Hepatocyte (in vitro differentiated cells): ENCODE measurements around the gene GFER. TPM values are rescaled to one million over a fixed set of nuclear protein-coding genes. Genes with fewer than 3 reads are reported as not detected.

Experiments
- DNase-seq: peaks from one replicate; pipeline ENCODE4 v3.0.0-alpha.2; 2016; ENCODE audit warnings: low spot score
- H2AFZ ChIP-seq: fragments of 200-600 bp; sonication (generic); 2 replicates; pipeline ENCODE4 v1.6.0; 2016; ENCODE audit warnings: antibody characterized with exemption, mild to moderate bottlenecking
- H3K27ac ChIP-seq: fragments of 200-600 bp; sonication (generic); 2 replicates; pipeline ENCODE4 v1.5.1; 2016; ENCODE audit warnings: mild to moderate bottlenecking
- H3K27me3 ChIP-seq: fragments of 200-600 bp; sonication (generic); 2 replicates; pipeline ENCODE4 v1.6.1; 2016
- H3K36me3 ChIP-seq: fragments of 200-600 bp; sonication (generic); replicated peaks from 2 replicates; pipeline ENCODE4 v1.5.1; 2016; ENCODE audit warnings: low read depth; ENCODE audit not compliant: insufficient read depth
- H3K4me1 ChIP-seq: fragments of 200-600 bp; sonication (generic); 2 replicates; pipeline ENCODE4 v1.5.1; 2016; ENCODE audit warnings: mild to moderate bottlenecking, moderate library complexity; ENCODE audit not compliant: insufficient read depth
- H3K4me2 ChIP-seq: fragments of 200-600 bp; sonication (generic); 2 replicates; pipeline ENCODE4 v1.6.0; 2016
- H3K4me3 ChIP-seq: fragments of 200-600 bp; sonication (generic); 2 replicates; pipeline ENCODE4 v1.5.1; 2016; ENCODE audit warnings: mild to moderate bottlenecking
- H3K79me2 ChIP-seq: fragments of 200-600 bp; sonication (generic); 2 replicates; pipeline ENCODE4 v1.6.0; 2017; ENCODE audit warnings: mild to moderate bottlenecking
- H3K9me2 ChIP-seq: fragments of 200-600 bp; sonication (generic); replicated peaks from 2 replicates; pipeline ENCODE4 v1.6.0; 2017; ENCODE audit warnings: mild to moderate bottlenecking; ENCODE audit not compliant: insufficient read depth
- H3K9me3 ChIP-seq: fragments of 200-600 bp; sonication (generic); 2 replicates; pipeline ENCODE4 v1.5.1; 2016; ENCODE audit warnings: low read depth, mild to moderate bottlenecking
- H4K20me1 ChIP-seq: fragments of 200-600 bp; sonication (generic); 2 replicates; pipeline ENCODE4 v1.6.0; 2016; ENCODE audit warnings: mild to moderate bottlenecking; ENCODE audit not compliant: insufficient read depth, poor library complexity, severe bottlenecking
- EZH2 ChIP-seq: fragments of 200-600 bp; sonication (generic); IDR thresholded peaks from 2 replicates; pipeline ENCODE4 v1.6.1; 2016; ENCODE audit warnings: antibody characterized with exemption, mild to moderate bottlenecking, borderline replicate concordance
- EZH2phosphoT487 ChIP-seq: fragments of 200-600 bp; sonication (generic); IDR thresholded peaks from one replicate; pipeline ENCODE4 v1.6.1; 2018; ENCODE audit warnings: antibody characterized with exemption, mild to moderate bottlenecking, low read depth, moderate library complexity; ENCODE audit not compliant: unreplicated experiment, severe bottlenecking
- WGBS: methylation state at CpG from one replicate; pipeline ENCODE4 v1.1.6; 2016; ENCODE audit warnings: low lambda C conversion rate; ENCODE audit errors: missing lambda C conversion rate; 5-methylcytosine and 5-hydroxymethylcytosine counted together
- polyA plus RNA-seq: library from polyadenylated mRNA; unstranded; fragments of >200 nt; fragmentation: Nextera tagmentation; extraction: Ambion mirVana; gene quantifications from 2 replicates; pipeline ENCODE4 v1.2.1, GENCODE V29; 2016
- total RNA-seq: library from RNA; depleted of rRNA; stranded (reverse); fragments of >200 nt; gene quantifications from 2 replicates; pipeline ENCODE4 v1.2.3, GENCODE V29; 2014
- TF ChIP-seq, protein P1 (sequence below): fragments of 200-600 bp; sonication (generic); IDR thresholded peaks from 2 replicates; pipeline ENCODE4 v1.5.1; 2016; ENCODE audit warnings: antibody characterized with exemption, mild to moderate bottlenecking; ENCODE audit not compliant: poor library complexity

GFER gene
- total and polyA plus RNA-seq, 2 experiments from 2014 or later: 34.9 to 44.0 TPM

DNA sequence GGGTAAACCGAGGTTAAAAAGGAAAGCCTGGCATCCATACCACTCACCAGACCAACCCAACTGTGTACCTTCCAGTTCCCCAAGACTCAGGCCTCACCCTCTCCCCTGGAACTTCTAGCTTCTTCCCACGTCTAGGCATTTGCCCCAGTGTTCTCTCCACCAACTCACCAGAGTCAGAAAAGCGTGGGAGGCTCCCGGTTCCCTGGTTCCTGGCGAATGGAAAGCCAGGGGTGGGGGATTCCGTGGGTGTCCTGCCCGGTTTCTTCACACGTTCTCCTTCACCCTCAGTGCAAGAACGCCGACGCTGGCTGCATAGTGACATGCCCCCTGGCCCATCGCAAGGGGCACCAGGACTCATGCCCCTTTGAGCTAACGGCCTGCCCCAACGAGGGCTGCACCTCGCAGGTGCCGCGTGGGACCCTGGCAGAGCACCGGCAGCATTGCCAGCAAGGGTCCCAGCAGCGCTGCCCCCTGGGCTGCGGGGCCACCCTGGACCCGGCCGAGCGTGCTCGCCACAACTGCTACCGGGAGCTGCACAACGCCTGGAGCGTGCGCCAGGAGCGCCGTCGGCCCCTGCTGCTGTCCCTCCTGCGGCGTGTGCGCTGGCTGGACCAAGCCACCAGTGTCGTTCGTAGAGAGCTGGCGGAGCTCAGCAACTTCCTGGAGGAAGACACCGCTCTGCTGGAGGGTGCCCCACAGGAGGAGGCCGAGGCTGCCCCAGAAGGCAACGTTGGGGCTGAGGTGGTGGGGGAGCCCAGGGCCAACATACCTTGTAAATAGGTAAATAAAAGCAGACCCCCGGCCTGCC lies 15.6 kb upstream of the GFER start:
- WGBS: 92% methylated on average over 41 of the region's 41 CpGs
- DNase-seq: no peak
- no peaks in the 10 kb centered on the region for H3K9me3 ChIP-seq
- TF ChIP-seq, protein P1, sequence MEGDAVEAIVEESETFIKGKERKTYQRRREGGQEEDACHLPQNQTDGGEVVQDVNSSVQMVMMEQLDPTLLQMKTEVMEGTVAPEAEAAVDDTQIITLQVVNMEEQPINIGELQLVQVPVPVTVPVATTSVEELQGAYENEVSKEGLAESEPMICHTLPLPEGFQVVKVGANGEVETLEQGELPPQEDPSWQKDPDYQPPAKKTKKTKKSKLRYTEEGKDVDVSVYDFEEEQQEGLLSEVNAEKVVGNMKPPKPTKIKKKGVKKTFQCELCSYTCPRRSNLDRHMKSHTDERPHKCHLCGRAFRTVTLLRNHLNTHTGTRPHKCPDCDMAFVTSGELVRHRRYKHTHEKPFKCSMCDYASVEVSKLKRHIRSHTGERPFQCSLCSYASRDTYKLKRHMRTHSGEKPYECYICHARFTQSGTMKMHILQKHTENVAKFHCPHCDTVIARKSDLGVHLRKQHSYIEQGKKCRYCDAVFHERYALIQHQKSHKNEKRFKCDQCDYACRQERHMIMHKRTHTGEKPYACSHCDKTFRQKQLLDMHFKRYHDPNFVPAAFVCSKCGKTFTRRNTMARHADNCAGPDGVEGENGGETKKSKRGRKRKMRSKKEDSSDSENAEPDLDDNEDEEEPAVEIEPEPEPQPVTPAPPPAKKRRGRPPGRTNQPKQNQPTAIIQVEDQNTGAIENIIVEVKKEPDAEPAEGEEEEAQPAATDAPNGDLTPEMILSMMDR: no peak
- TF ChIP-seq EZH2 (no peak), EZH2phosphoT487 (no peak)
- peaks cover 21% of the 10 kb centered on the region for H3K4me1 ChIP-seq
- no peak overlapping the region for H3K4me3 ChIP-seq
- peaks cover 41% of the 10 kb centered on the region for H3K79me2 ChIP-seq
- H3K36me3 ChIP-seq: no peaks in the 10 kb centered on the region
- H4K20me1 ChIP-seq: peaks cover 7% of the 10 kb centered on the region
- no peak overlapping the region for H3K27ac ChIP-seq
- no peak overlapping the region for H2AFZ ChIP-seq
- H3K9me2 ChIP-seq: no peaks in the 10 kb centered on the region
- no peaks in the 10 kb centered on the region for H3K27me3 ChIP-seq
- H3K4me2 ChIP-seq: no peak overlapping the region

DNA sequence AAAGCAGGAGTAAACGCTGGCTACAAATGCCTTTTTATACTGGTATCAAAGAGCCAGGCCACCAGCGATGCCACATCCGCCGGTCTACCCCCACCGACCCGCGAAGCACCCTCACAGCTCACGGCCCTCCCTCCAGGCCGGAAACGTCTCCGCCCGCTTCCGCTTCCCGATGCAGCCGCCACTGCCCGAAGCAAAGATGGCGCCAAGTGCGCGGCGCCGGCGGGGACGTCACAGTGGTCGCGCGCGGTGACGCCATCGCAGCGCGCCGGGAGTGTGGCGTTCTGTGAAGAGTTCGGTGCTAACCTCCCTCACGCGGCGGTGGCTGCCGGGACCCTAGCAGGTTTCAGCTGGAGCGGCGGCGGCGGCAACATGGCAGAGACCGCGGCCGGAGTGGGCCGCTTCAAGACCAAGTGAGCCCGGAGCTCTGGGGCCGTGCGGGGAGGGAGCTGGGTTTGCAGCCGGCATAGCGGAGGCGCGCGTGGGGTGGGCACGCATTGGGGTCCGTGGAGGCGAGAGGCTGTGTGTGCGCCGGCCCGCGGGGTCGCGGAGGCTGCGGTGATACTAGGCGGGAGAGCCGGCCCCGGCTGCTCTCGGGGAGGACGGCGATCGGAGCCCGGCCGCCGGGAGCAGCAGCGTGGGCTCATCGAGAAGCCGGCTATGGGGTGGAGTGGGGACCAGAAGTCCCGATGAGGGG lies 12.1 kb upstream of the GFER start, which contains the start of gene TBL3:
TBL3 (plus strand) TSS at position 258 of the 694 bp plus-strand sequence; CDS start at position 370, 112 bp downstream.
- Histone ChIP-seq H4K20me1 (no peaks in the 10 kb centered on the region), H3K9me3 (no peaks in the 10 kb centered on the region), H3K4me2 (peak within 1 kb of the TSS; percentile 90), H3K4me1 (peaks cover 11% of the 10 kb centered on the region), H2AFZ (peak within 1 kb of the TSS; percentile 94), H3K79me2 (peaks cover 26% of the 10 kb centered on the region), H3K4me3 (peak within 1 kb of the TSS; percentile 77), H3K27ac (peak within 1 kb of the TSS; percentile 94), H3K36me3 (no peaks in the 10 kb centered on the region), H3K9me2 (no peaks in the 10 kb centered on the region), H3K27me3 (no peaks in the 10 kb centered on the region)
- peak; percentile 96 for DNase-seq
- TF ChIP-seq EZH2phosphoT487 (no peak), EZH2 (no peak)
- TF ChIP-seq, protein P1: no peak
- WGBS: 2% methylated on average over 72 of the region's 78 CpGs

DNA sequence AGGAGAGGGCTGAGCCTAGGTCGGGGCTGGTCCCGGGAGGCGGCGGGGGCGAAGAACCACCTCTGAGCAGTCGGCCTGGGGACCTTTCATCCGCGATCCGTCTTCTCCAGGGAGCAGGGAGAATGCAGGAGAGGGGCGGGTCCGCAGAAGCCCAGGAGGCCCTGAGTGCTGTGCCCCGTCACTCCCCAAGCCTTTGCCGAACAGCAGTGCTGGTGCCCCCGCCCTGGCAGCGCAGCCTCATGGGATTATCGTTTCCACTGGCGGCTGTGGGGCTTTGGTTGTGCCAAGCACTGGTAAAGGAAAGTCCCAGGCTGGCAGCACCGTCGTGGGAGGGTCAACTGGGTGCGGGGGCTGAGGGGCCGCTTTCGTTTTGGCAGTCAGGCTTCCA lies 11.5 kb upstream of the GFER start:
- Histone ChIP-seq H2AFZ (no peak overlapping the region), H3K4me3 (peak overlapping the region; percentile 77), H3K4me1 (peaks cover 11% of the 10 kb centered on the region), H3K27me3 (no peaks in the 10 kb centered on the region), H3K36me3 (no peaks in the 10 kb centered on the region), H3K27ac (peak overlapping the region; percentile 75), H3K9me3 (no peaks in the 10 kb centered on the region), H3K79me2 (peaks cover 26% of the 10 kb centered on the region), H3K4me2 (peak overlapping the region; percentile 90), H4K20me1 (no peaks in the 10 kb centered on the region), H3K9me2 (no peaks in the 10 kb centered on the region)
- 15% methylated on average over 13 of the region's 22 CpGs for WGBS
- no peak for TF ChIP-seq EZH2phosphoT487
- TF ChIP-seq, protein P1: no peak
- no peak for TF ChIP-seq EZH2
- DNase-seq: peak; percentile 60
